Ovary (tissue), 10 donors: ENCODE results near the gene TFAP2D. TPM values are rescaled to one million over a fixed set of nuclear protein-coding genes. Genes with fewer than 3 reads are reported as not detected.

Experiments
- DNase-seq, 5 donors: peaks; one replicate each; pipeline ENCODE4 v3.0.0-alpha.2; 2019 to 2020
- H3K27ac ChIP-seq, 2 donors: fragments of 200-600 bp; one replicate each; pipeline versions ENCODE4 v1.5.1 to v1.8.0; 2019 to 2022
- H3K27me3 ChIP-seq: fragments of 200-600 bp; one replicate; pipeline ENCODE4 v1.8.0; 2022
- H3K36me3 ChIP-seq: fragments of 200-600 bp; sonication (generic); one replicate; pipeline ENCODE4 v1.5.1; 2019
- H3K4me1 ChIP-seq: one replicate; pipeline ENCODE4 v1.8.1; 2013; ENCODE audit warnings: mild to moderate bottlenecking, moderate library complexity; ENCODE audit not compliant: insufficient read depth
- H3K4me3 ChIP-seq: fragments of 200-600 bp; sonication (generic); one replicate; pipeline ENCODE4 v1.5.1; 2017
- H3K9me3 ChIP-seq, 2 donors: fragments of 200-600 bp in 1 of 2; sonication (generic) in 1 of 2; one replicate each; pipeline versions ENCODE4 v1.5.1 to v1.8.1; 2013 to 2019; ENCODE audit warnings: mild to moderate bottlenecking in 1 of 2, moderate library complexity in 1 of 2
- CTCF ChIP-seq, 3 donors: fragments of 450-650 bp in 2 of 3; fragments of 200-600 bp in 1 of 3; IDR thresholded peaks; one replicate each; pipeline versions ENCODE4 v1.5.1 to v1.8.0; 2016 to 2022; ENCODE audit warnings: antibody characterized with exemption in 3 of 3, mild to moderate bottlenecking in 1 of 3
- EP300 ChIP-seq: sonication (generic); formaldehyde crosslinking; IDR thresholded peaks from one replicate; pipeline ENCODE4 v1.6.1; 2017; ENCODE audit warnings: antibody characterized with exemption
- POLR2A ChIP-seq: fragments of 450-650 bp; IDR thresholded peaks from one replicate; pipeline ENCODE4 v1.6.1; 2017; ENCODE audit warnings: antibody characterized with exemption, mild to moderate bottlenecking, moderate library complexity
- WGBS, 3 donors: extraction: QIAGEN DNeasy Blood & Tissue Kit in 1 of 3; methylation state at CpG; one replicate each; pipeline versions ENCODE4 v1.1.5 to v1.1.7; 2013 to 2017; 5-methylcytosine and 5-hydroxymethylcytosine counted together
- intact Hi-C, 4 donors: fragments of 100-400 bp; cut with DNase I; formaldehyde crosslinking; loops; one replicate each; pipeline versions ENCODE4 v1.11.0 to v1.15.1; 2022 to 2023
- long read RNA-seq, 3 donors: library from polyadenylated mRNA in 2 of 3; unstranded in 2 of 3; transcript quantifications; one replicate each; pipeline ENCODE4 v2.0.0 and lab custom pipeline, GENCODE V29; 2021 to 2026
- polyA plus RNA-seq, 2 donors: library from polyadenylated mRNA; stranded (reverse); fragments of 200-250 nt in 1 of 2; fragments of 350-450 nt in 1 of 2; fragmentation: Illumina TruSeq in 1 of 2; extraction: RNeasy Lipid Tissue Mini Kit (QIAGEN cat#74804) in 1 of 2; gene quantifications; one replicate each; pipeline ENCODE4 v1.2.3, GENCODE V29; 2013 to 2014
- total RNA-seq, 7 donors: library from RNA; depleted of rRNA in 2 of 7; stranded (reverse); fragments of >200 nt in 2 of 7; fragmentation: NEBNext Ultra II Directional in 3 of 7; extraction: Animal tissue kit (Norgen Biotek cat#: 25700) in 3 of 7; gene quantifications; one replicate each; pipeline versions ENCODE4 v1.1.0 to v1.2.4, GENCODE V29; 2016 to 2023
- donor health status: DM: no; HTN: no; CAD: no; lungs with moderate emphysema.
- donor health status: DM: no; HTN: no; CAD: no.
- donor health status: Bipolar disorder and iron deficiency.
- donor health status: DM: yes; HTN: yes; CAD: no.
- donor health status: DM: no; HTN: no; CAD: no.
- donor health status: DM: yes; HTN: yes; CAD: no.

The TFAP2D gene
- total RNA-seq (not detected), polyA plus RNA-seq (not detected)
- long read RNA-seq, donor 1: 0 reads
- long read RNA-seq, donor 2: 0 reads
- long read RNA-seq, donor 3: 0 reads

GRCh38 chr6:50713226-50713625 is at the start of gene TFAP2D:
TFAP2D (plus strand) TSS chr6:50713526; CDS start chr6:50714056, 530 bp downstream.
- no peaks in the 10 kb centered on the region for H3K27me3 ChIP-seq
- H3K4me1 ChIP-seq: no peaks in the 10 kb centered on the region
- no peaks in the 10 kb centered on the region for H3K9me3 ChIP-seq
- WGBS, 3 donors: 2 to 4% (median 2%) methylated on average over 4 of the region's 4 CpGs
- intact Hi-C loops: no loop called here
- no peak for DNase-seq
- TF ChIP-seq CTCF (IDR thresholded peaks at IDR 0.05): no peak
- no peak for TF ChIP-seq POLR2A
- TF ChIP-seq EP300: no peak
- H3K27ac ChIP-seq: no peak within 1 kb of the TSS
- H3K4me3 ChIP-seq: no peak within 1 kb of the TSS
- no peaks in the 10 kb centered on the region for H3K36me3 ChIP-seq

GRCh38 chr6:50663806-50664205 is 49.5 kb upstream of the TFAP2D start:
- WGBS, 3 donors: 82 to 98% (median 90%) methylated on average over 1 of the region's 1 CpG
- Histone ChIP-seq H3K9me3 (no peaks in the 10 kb centered on the region), H3K27ac (no peak overlapping the region), H3K4me3 (no peak overlapping the region), H3K36me3 (no peaks in the 10 kb centered on the region), H3K27me3 (no peaks in the 10 kb centered on the region), H3K4me1 (no peaks in the 10 kb centered on the region)
- intact Hi-C loops: no loop called here
- DNase-seq: no peak
- no peak for TF ChIP-seq EP300
- TF ChIP-seq POLR2A: no peak
- no peak for TF ChIP-seq CTCF (IDR thresholded peaks at IDR 0.05)

- H3K27me3 ChIP-seq: no peaks in the 10 kb centered on the region
- intact Hi-C loops: no loop called here
- DNase-seq: no peak
- H3K4me3 ChIP-seq: no peak overlapping the region
- no peaks in the 10 kb centered on the region for H3K4me1 ChIP-seq
- no peak for TF ChIP-seq POLR2A
- H3K9me3 ChIP-seq: no peaks in the 10 kb centered on the region
- H3K36me3 ChIP-seq: no peaks in the 10 kb centered on the region
- H3K27ac ChIP-seq: no peak overlapping the region
- 63 to 75% (median 68%) methylated on average over 3 of the region's 3 CpGs for WGBS, 3 donors
Measured at GRCh38 chr6:50666089-50666488, 47.2 kb upstream of the TFAP2D start.

- WGBS, 3 donors: 63 to 72% (median 70%) methylated on average over 4 of the region's 4 CpGs
- no peaks in the 10 kb centered on the region for H3K36me3 ChIP-seq
Measured at GRCh38 chr6:50681213-50681824, 32.0 kb upstream of the TFAP2D start.

More at GRCh38 chr6:50681213-50681824, 32.0 kb upstream of the TFAP2D start:
- DNase-seq: no peak
- no peaks in the 10 kb centered on the region for H3K27me3 ChIP-seq
- intact Hi-C loops: no loop called here
- no peak overlapping the region for H3K27ac ChIP-seq
- no peaks in the 10 kb centered on the region for H3K4me1 ChIP-seq
- TF ChIP-seq EP300: no peak
- no peak for TF ChIP-seq CTCF (IDR thresholded peaks at IDR 0.05)
- no peak for TF ChIP-seq POLR2A
- no peaks in the 10 kb centered on the region for H3K9me3 ChIP-seq
- H3K4me3 ChIP-seq: no peak overlapping the region
